CD4-positive, alpha-beta T cell treated with Interleukin-10 for 1 hour (primary cell): ENCODE data around the gene GAR1.
"Not testable (repeated sequence)": the region's sequence is repeated elsewhere in the genome, so short reads cannot be mapped to it uniquely, and the experiment has no call there.

Experiments
- DNase-seq: peaks from one replicate; pipeline ENCODE4 v3.0.0-alpha.2; 2020

The GAR1 gene

GRCh38 chr4:109815151-109816081, at the start of gene GAR1:
Gene GAR1, plus strand, starts transcription at chr4:109815762. Its CDS starts 403 bp downstream, at chr4:109816165.
- peak; percentile 90 for DNase-seq

- not testable (repeated sequence) for DNase-seq
Observed at GRCh38 chr4:109782092-109782491, 33.5 kb upstream of the GAR1 start.

GRCh38 chr4:109786846-109787245, 28.7 kb upstream of the GAR1 start:
- DNase-seq = no peak

GRCh38 chr4:109787807-109788206, 27.8 kb upstream of the GAR1 start:
- no peak for DNase-seq

GRCh38 chr4:109795059-109795458, 20.5 kb upstream of the GAR1 start:
- no peak for DNase-seq

GRCh38 chr4:109798866-109799265, 16.7 kb upstream of the GAR1 start:
- DNase-seq = no peak

GRCh38 chr4:109801099-109801789, 14.3 kb upstream of the GAR1 start:
- no peak for DNase-seq

GRCh38 chr4:109801895-109802319, 13.7 kb upstream of the GAR1 start, which contains the start of gene CFI:
Gene CFI, minus strand, starts transcription at chr4:109801999. Its CDS starts 28 bp downstream, at chr4:109801971.
- no peak for DNase-seq

- peak; percentile 46 for DNase-seq
Observed at GRCh38 chr4:109803924-109804571, 11.5 kb upstream of the GAR1 start.

- no peak for DNase-seq
Observed at GRCh38 chr4:109809655-109810054, 5.9 kb upstream of the GAR1 start.

- no peak for DNase-seq
Observed at GRCh38 chr4:109810552-109811387, 4.8 kb upstream of the GAR1 start.

- no peak for DNase-seq
Observed at GRCh38 chr4:109811707-109812106, 3.9 kb upstream of the GAR1 start.

GRCh38 chr4:109816082-109816442, 500 bp downstream of the GAR1 start:
- peak; percentile 59 for DNase-seq

GRCh38 chr4:109816894-109817293, 1.3 kb downstream of the GAR1 start:
- DNase-seq = no peak

GRCh38 chr4:109818268-109818667, 2.7 kb downstream of the GAR1 start:
- DNase-seq = no peak

GRCh38 chr4:109820563-109820962, 5.0 kb downstream of the GAR1 start:
- DNase-seq = no peak

GRCh38 chr4:109821185-109821584, 5.6 kb downstream of the GAR1 start:
- no peak for DNase-seq

- DNase-seq = peak; percentile 34
Observed at GRCh38 chr4:109826719-109827118, 11.2 kb downstream of the GAR1 start.

- no peak for DNase-seq
Observed at GRCh38 chr4:109827672-109828071, 12.1 kb downstream of the GAR1 start, which contains the start of gene RRH. Gene RRH, plus strand, starts transcription at chr4:109827972. Its CDS starts 56 bp downstream, at chr4:109828028.

- DNase-seq = no peak
Observed at GRCh38 chr4:109833756-109834155, 18.2 kb downstream of the GAR1 start.

- DNase-seq = no peak
Observed at GRCh38 chr4:109836985-109837384, 21.4 kb downstream of the GAR1 start.

GRCh38 chr4:109846395-109847098, 31.0 kb downstream of the GAR1 start:
- DNase-seq = no peak
